Osteoblast (primary cell): Measurements from ENCODE around the gene NDFIP2. TPM values are rescaled to one million over a fixed set of nuclear protein-coding genes. Genes with fewer than 3 reads are reported as not detected.

ENCODE experiments used
- DNase-seq: peaks from one replicate; pipeline ENCODE4 v3.0.0; 2011; ENCODE audit warnings: low spot score, mixed read lengths; ENCODE audit not compliant: insufficient read length; ENCODE audit errors: missing footprints
- H2AFZ ChIP-seq: 2 replicates; pipeline ENCODE4 v1.6.0; 2011; ENCODE audit warnings: mild to moderate bottlenecking, low read length
- H3K27ac ChIP-seq: 2 replicates; pipeline ENCODE4 v1.5.1; 2011; ENCODE audit warnings: mild to moderate bottlenecking, low read depth, low read length, moderate library complexity
- H3K27me3 ChIP-seq: 2 replicates; pipeline ENCODE4 v1.6.0; 2012; ENCODE audit warnings: mild to moderate bottlenecking, control low read depth, inconsistent platforms, low read length, moderate library complexity; ENCODE audit not compliant: insufficient read depth
- H3K36me3 ChIP-seq: 2 replicates; pipeline ENCODE4 v1.5.1; 2011; ENCODE audit warnings: mild to moderate bottlenecking, low read length, control low read depth, moderate library complexity; ENCODE audit not compliant: insufficient read depth
- H3K4me1 ChIP-seq: 2 replicates; pipeline ENCODE4 v1.5.1; 2011; ENCODE audit warnings: mild to moderate bottlenecking, low read length, control low read depth, moderate library complexity; ENCODE audit not compliant: insufficient read depth
- H3K4me2 ChIP-seq: 2 replicates; pipeline ENCODE4 v1.6.0; 2011; ENCODE audit warnings: mild to moderate bottlenecking, low read length; ENCODE audit not compliant: insufficient read depth
- H3K4me3 ChIP-seq: fragments of 200-600 bp; sonication (generic); 3 replicates; pipeline ENCODE4 v1.5.1; 2012; ENCODE audit warnings: mild to moderate bottlenecking, low read length, inconsistent platforms; ENCODE audit not compliant: insufficient read depth
- H3K79me2 ChIP-seq: 2 replicates; pipeline ENCODE4 v1.6.0; 2012; ENCODE audit warnings: mild to moderate bottlenecking, low read length, control low read depth, inconsistent platforms; ENCODE audit not compliant: insufficient read depth
- H3K9me3 ChIP-seq: 2 replicates; pipeline ENCODE4 v1.5.1; 2011; ENCODE audit warnings: low read depth, low read length, control low read depth
- H4K20me1 ChIP-seq: 2 replicates; pipeline ENCODE4 v1.6.0; 2012; ENCODE audit warnings: mild to moderate bottlenecking, low read length, control low read depth; ENCODE audit not compliant: insufficient read depth
- total RNA-seq: library from RNA; depleted of rRNA; stranded (reverse); fragments of >200 nt; gene quantifications from 2 replicates; pipeline ENCODE4 v1.2.3, GENCODE V29; 2012
- TF ChIP-seq, protein P1 (sequence below): IDR thresholded peaks from 2 replicates; pipeline ENCODE4 v1.5.1; 2011; ENCODE audit warnings: mild to moderate bottlenecking, low read depth, low read length, moderate library complexity; ENCODE audit errors: extremely low read depth

The NDFIP2 gene
- total RNA-seq, 1 donor: 56.5 TPM

DNA sequence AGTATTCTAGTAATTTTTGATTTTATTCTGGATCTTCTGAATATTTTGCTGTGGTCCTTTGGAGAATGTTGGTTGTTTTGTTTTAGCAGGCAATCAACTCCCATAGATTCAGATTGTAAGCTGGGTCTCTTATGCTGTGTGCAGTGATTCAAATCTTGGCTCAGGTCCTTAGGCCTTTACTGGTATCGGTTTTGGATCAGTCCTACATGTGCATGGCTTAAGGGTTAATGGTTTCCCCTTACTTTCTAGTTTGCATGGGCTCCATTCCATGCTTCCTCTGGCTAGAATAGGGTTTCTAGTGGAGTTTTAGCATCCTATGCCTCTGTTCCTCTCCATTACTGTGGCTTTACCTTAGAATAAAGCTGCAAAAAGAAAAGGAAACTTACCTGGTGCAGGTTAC is 16.1 kb downstream of the NDFIP2 start:
- Histone ChIP-seq H4K20me1 (peaks cover 53% of the 10 kb centered on the region), H3K27ac (no peak overlapping the region), H3K9me3 (no peaks in the 10 kb centered on the region), H3K4me3 (no peak overlapping the region), H2AFZ (no peak overlapping the region), H3K4me1 (peaks cover 12% of the 10 kb centered on the region), H3K79me2 (peaks cover 94% of the 10 kb centered on the region), H3K4me2 (no peak overlapping the region), H3K36me3 (no peaks in the 10 kb centered on the region), H3K27me3 (no peaks in the 10 kb centered on the region)
- TF ChIP-seq, protein P1, sequence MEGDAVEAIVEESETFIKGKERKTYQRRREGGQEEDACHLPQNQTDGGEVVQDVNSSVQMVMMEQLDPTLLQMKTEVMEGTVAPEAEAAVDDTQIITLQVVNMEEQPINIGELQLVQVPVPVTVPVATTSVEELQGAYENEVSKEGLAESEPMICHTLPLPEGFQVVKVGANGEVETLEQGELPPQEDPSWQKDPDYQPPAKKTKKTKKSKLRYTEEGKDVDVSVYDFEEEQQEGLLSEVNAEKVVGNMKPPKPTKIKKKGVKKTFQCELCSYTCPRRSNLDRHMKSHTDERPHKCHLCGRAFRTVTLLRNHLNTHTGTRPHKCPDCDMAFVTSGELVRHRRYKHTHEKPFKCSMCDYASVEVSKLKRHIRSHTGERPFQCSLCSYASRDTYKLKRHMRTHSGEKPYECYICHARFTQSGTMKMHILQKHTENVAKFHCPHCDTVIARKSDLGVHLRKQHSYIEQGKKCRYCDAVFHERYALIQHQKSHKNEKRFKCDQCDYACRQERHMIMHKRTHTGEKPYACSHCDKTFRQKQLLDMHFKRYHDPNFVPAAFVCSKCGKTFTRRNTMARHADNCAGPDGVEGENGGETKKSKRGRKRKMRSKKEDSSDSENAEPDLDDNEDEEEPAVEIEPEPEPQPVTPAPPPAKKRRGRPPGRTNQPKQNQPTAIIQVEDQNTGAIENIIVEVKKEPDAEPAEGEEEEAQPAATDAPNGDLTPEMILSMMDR: no peak
- no peak for DNase-seq

DNA sequence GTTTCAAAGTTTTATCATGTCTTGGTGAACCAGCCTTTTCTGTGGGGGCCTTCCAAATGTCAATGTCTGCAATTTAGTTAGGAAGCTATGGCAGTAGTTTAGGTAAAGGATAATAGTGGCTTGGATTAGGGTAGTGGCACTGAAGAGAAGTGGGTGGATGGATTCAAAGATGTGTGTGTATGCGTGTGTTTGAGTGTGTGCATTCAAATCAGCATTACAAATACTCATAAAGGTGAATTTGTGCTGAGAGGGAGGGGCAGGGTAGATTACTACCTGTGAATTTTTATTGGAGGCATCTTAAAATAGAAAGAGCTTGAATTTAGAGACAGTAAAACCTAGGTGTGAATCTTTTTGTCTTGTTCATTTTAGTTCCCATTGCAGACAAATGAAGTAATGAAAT is 16.9 kb downstream of the NDFIP2 start:
- TF ChIP-seq, protein P1: no peak
- peaks cover 95% of the 10 kb centered on the region for H3K79me2 ChIP-seq
- no peak overlapping the region for H3K4me3 ChIP-seq
- H4K20me1 ChIP-seq: peaks cover 54% of the 10 kb centered on the region
- H3K4me1 ChIP-seq: peaks cover 4% of the 10 kb centered on the region
- no peak for DNase-seq
- no peak overlapping the region for H3K4me2 ChIP-seq
- H3K36me3 ChIP-seq: no peaks in the 10 kb centered on the region
- H3K9me3 ChIP-seq: no peaks in the 10 kb centered on the region
- no peak overlapping the region for H2AFZ ChIP-seq
- no peaks in the 10 kb centered on the region for H3K27me3 ChIP-seq
- H3K27ac ChIP-seq: no peak overlapping the region

DNA sequence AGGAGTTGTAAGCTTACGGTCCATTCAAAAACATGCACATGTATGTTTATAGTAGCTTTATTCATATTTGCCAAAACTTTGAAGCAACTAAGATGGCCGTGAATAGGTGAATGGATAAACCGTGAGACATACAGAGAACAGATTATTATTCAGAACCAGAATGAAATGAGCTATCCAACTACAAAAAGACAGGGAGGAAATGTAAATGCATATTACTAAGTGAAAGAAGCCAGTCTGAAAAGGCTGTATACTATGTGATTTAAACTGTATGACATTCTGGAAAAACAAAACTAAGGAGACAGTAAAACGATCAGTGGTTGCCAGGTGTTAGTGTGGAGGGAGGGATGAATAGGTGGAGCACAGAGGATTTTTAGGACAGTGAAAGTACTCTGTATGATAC is 19.9 kb downstream of the NDFIP2 start:
- no peak overlapping the region for H2AFZ ChIP-seq
- no peak overlapping the region for H3K4me2 ChIP-seq
- H3K27ac ChIP-seq: no peak overlapping the region
- H4K20me1 ChIP-seq: peaks cover 66% of the 10 kb centered on the region
- peaks cover 3% of the 10 kb centered on the region for H3K4me1 ChIP-seq
- no peak for DNase-seq
- no peak overlapping the region for H3K4me3 ChIP-seq
- H3K36me3 ChIP-seq: no peaks in the 10 kb centered on the region
- TF ChIP-seq, protein P1: no peak
- no peaks in the 10 kb centered on the region for H3K9me3 ChIP-seq
- no peaks in the 10 kb centered on the region for H3K27me3 ChIP-seq
- H3K79me2 ChIP-seq: peaks cover 93% of the 10 kb centered on the region

DNA sequence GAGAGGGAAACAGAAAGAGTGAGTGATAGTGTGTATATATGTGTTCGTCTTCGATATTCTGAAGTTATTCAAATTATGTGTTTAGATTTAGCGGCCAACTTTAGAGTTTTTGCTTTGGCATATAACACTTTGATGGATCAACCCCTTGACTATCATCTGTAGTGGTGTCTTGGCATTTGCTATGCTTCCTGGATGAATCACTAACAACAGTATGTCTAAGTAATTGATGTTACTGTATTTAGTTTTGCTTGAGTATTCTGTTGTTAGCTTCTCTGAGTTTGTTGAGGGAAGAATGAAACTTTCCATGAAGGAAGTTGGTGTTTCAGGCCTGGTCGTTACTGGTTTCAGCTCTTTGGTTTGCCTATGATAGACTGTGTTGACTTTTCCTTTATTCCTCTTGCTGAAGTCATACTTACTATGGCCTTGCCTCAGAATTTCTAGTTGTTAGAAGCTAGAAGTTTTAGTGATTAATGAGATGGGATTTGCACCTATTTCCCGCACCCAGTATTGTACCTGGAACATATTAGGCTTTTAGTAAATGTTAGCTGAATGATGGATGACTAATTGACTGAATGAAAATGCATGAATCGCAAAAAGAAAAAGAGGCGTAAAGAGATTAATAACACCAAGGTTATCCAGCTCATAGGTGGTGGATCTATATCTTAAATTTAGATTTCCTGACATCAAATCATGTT is 20.7 kb downstream of the NDFIP2 start:
- Histone ChIP-seq H4K20me1 (peaks cover 60% of the 10 kb centered on the region), H3K4me2 (peak overlapping the region; percentile 34), H3K4me1 (peaks cover 3% of the 10 kb centered on the region), H2AFZ (no peak overlapping the region), H3K27me3 (no peaks in the 10 kb centered on the region), H3K36me3 (no peaks in the 10 kb centered on the region), H3K9me3 (no peaks in the 10 kb centered on the region), H3K27ac (no peak overlapping the region), H3K79me2 (peaks cover 91% of the 10 kb centered on the region), H3K4me3 (no peak overlapping the region)
- TF ChIP-seq, protein P1: no peak
- no peak for DNase-seq
